NCI-H748 (cell line): Measurements from ENCODE around the gene CLCNKA.
A peak's percentile ranks its signal among the peaks of the same experiment; 100 is the strongest.
"Not testable (repeated sequence)": the region's sequence is repeated elsewhere in the genome, so short reads cannot be mapped to it uniquely, and the experiment has no call there.

Experiments used
- DNase-seq: peaks from one replicate; lab custom pipeline; 2025; ENCODE audit not compliant: unreplicated experiment; lab: John Stamatoyannopoulos, UW

The CLCNKA gene

GRCh38 chr1:16021681-16022080 lies at the start of gene CLCNKA:
TSS of gene CLCNKA (plus strand) at chr1:16022036. CDS start at chr1:16022620, 584 bp downstream.
- DNase-seq = no peak

- DNase-seq = no peak
Measured at GRCh38 chr1:15972409-15972808, 49.4 kb upstream of the CLCNKA start.

GRCh38 chr1:15973772-15974171 lies 48.1 kb upstream of the CLCNKA start:
- no peak for DNase-seq

- DNase-seq = no peak
Measured at GRCh38 chr1:15974855-15975254, 47.0 kb upstream of the CLCNKA start.

GRCh38 chr1:15975358-15975804 lies 46.5 kb upstream of the CLCNKA start:
- peak; percentile 50 for DNase-seq

- DNase-seq = peak; percentile 91
Measured at GRCh38 chr1:15975805-15976680, 45.8 kb upstream of the CLCNKA start, which contains the start of gene ZBTB17. TSS of gene ZBTB17 (minus strand) at chr1:15976101. CDS start at chr1:15948495, 27,606 bp downstream.

GRCh38 chr1:15977947-15978346 lies 43.9 kb upstream of the CLCNKA start:
- not testable (repeated sequence) for DNase-seq

GRCh38 chr1:15981679-15982078 lies 40.2 kb upstream of the CLCNKA start:
- no peak for DNase-seq

- DNase-seq = no peak
Measured at GRCh38 chr1:15983275-15983674, 38.6 kb upstream of the CLCNKA start.

- DNase-seq = no peak
Measured at GRCh38 chr1:15985611-15986297, 36.1 kb upstream of the CLCNKA start.

- DNase-seq = no peak
Measured at GRCh38 chr1:15988856-15989736, 32.7 kb upstream of the CLCNKA start.

GRCh38 chr1:15989776-15990175 lies 32.1 kb upstream of the CLCNKA start:
- DNase-seq = no peak

GRCh38 chr1:15991427-15992186 lies 30.2 kb upstream of the CLCNKA start:
- DNase-seq = no peak

- no peak for DNase-seq
Measured at GRCh38 chr1:15992187-15992553, 29.7 kb upstream of the CLCNKA start.

- DNase-seq = no peak
Measured at GRCh38 chr1:15992582-15993500, 29.0 kb upstream of the CLCNKA start.

GRCh38 chr1:15993666-15994065 lies 28.2 kb upstream of the CLCNKA start:
- no peak for DNase-seq

GRCh38 chr1:15994081-15994480 lies 27.8 kb upstream of the CLCNKA start:
- DNase-seq = no peak

GRCh38 chr1:15994590-15995351 lies 27.1 kb upstream of the CLCNKA start:
- DNase-seq = peak; percentile 10
